Panc1 (cell line): ENCODE results near the gene BCR. TPM values are rescaled to one million over a fixed set of nuclear protein-coding genes. Genes with fewer than 3 reads are reported as not detected.

Experiments used
- ATAC-seq: fragments of 200-7000 bp; cut with Tn5 transposase; 2 replicates; pipeline ENCODE4 v1.9.1; 2020; ENCODE audit warnings: mild to moderate bottlenecking, moderate library complexity
- BruUV-seq: library from RNA; stranded (reverse); fragments of 400-500 nt; replicated peaks from 2 replicates; lab custom pipeline; 2021; lab: Mats Ljungman, UMichigan
- CTCF ChIA-PET: fragments of 300-600 bp; sonication (Branson Sonifier 250); formaldehyde crosslinking; loops from one replicate; lab custom pipeline; 2022; ENCODE audit warnings: antibody characterized with exemption; lab: Charles Lee
- POLR2A ChIA-PET: fragments of 300-600 bp; sonication (Branson Sonifier 250); formaldehyde crosslinking; loops from one replicate; lab custom pipeline; 2022; ENCODE audit warnings: antibody characterized with exemption; lab: Charles Lee
- DNase-seq: peaks from one replicate; pipeline ENCODE4 v3.0.0-alpha.2; 2010; ENCODE audit warnings: low read depth, low spot score
- H3K27ac ChIP-seq: 2 replicates; pipeline ENCODE4 v1.5.1; 2011; ENCODE audit warnings: mild to moderate bottlenecking, low read length, inconsistent platforms
- H3K27me3 ChIP-seq: fragments of 200-500 bp; sonication (Bioruptor generic); 2 replicates; pipeline ENCODE4 v1.6.0; 2014; ENCODE audit warnings: low read length, inconsistent platforms; ENCODE audit not compliant: control insufficient read depth, insufficient read depth
- H3K36me3 ChIP-seq: fragments of 200-500 bp; sonication (Bioruptor generic); 2 replicates; pipeline ENCODE4 v1.5.1; 2014; ENCODE audit warnings: inconsistent platforms, mild to moderate bottlenecking, low read length, moderate library complexity; ENCODE audit not compliant: control insufficient read depth, insufficient read depth
- H3K4me1 ChIP-seq: 2 replicates; pipeline ENCODE4 v1.5.1; 2011; ENCODE audit warnings: inconsistent platforms, mild to moderate bottlenecking, low read length, moderate library complexity; ENCODE audit not compliant: control insufficient read depth, insufficient read depth
- H3K4me3 ChIP-seq, 2 experiments: 2 replicates each; pipeline ENCODE4 v1.5.1; 2011 to 2012; ENCODE audit warnings: low read depth in 2 of 2, low read length in 2 of 2, mild to moderate bottlenecking in 2 of 2, inconsistent platforms in 1 of 2, moderate library complexity in 1 of 2
- H3K9me3 ChIP-seq: fragments of 200-500 bp; sonication (Bioruptor generic); 2 replicates; pipeline ENCODE4 v1.5.1; 2014; ENCODE audit warnings: low read depth, mild to moderate bottlenecking, inconsistent platforms, low read length, moderate library complexity; ENCODE audit not compliant: control insufficient read depth, insufficient read depth
- CTCF ChIP-seq: fragments of 450-650 bp; IDR thresholded peaks from 2 replicates; pipeline ENCODE4 v1.5.1; 2017; ENCODE audit warnings: mild to moderate bottlenecking
- POLR2AphosphoS5 ChIP-seq: IDR thresholded peaks from 2 replicates; pipeline ENCODE4 v1.6.1; 2012; ENCODE audit warnings: mild to moderate bottlenecking, low read depth, low read length, moderate library complexity
- REST ChIP-seq, 2 experiments: IDR thresholded peaks; 2 replicates each; pipeline ENCODE4 v1.6.1; 2011 to 2012; ENCODE audit warnings: low read depth in 2 of 2, control low read depth in 1 of 2, low read length in 1 of 2, mild to moderate bottlenecking in 1 of 2, moderate library complexity in 1 of 2; ENCODE audit not compliant: insufficient read depth in 1 of 2
- SIN3A ChIP-seq: IDR thresholded peaks from 2 replicates; pipeline ENCODE4 v1.6.1; 2012; ENCODE audit warnings: low read depth, mild to moderate bottlenecking, low read length, moderate library complexity, borderline replicate concordance; ENCODE audit not compliant: insufficient read depth
- TCF7L2 ChIP-seq: IDR thresholded peaks from 2 replicates; pipeline ENCODE4 v1.6.1; 2011; ENCODE audit warnings: mild to moderate bottlenecking, low read depth, low read length, inconsistent platforms
- in situ Hi-C: cut with HindIII; loops from 2 replicates; pipeline ENCODE4 v1.10.0; 2016; ENCODE audit warnings: low sequenced_read_pairs, low pct_unique_long_range_greater_than_20kb
- intact Hi-C: fragments of 100-400 bp; cut with micrococcal nuclease; formaldehyde crosslinking; loops from one replicate; pipeline ENCODE4 v1.10.0; 2022; ENCODE audit not compliant: unreplicated experiment
- total RNA-seq: library from RNA; stranded (reverse); gene quantifications from one replicate; pipeline ENCODE4 v1.2.1, GENCODE V29; 2021; ENCODE audit not compliant: unreplicated experiment

The BCR gene
- total RNA-seq, 1 experiment from 2014 or later = 32.1 TPM

GRCh38 chr22:23184100-23184763 is 3.9 kb downstream of the BCR start:
- intact Hi-C loops (loop anchor here (10.0 kb wide), 1 partner anchor 61 kb away; no protein-coding TSS in a partner anchor), in situ Hi-C loops (no loop called here)
- Histone ChIP-seq H3K4me3 (no peak overlapping the region), H3K27ac (no peak overlapping the region), H3K27me3 (no peaks in the 10 kb centered on the region), H3K9me3 (no peaks in the 10 kb centered on the region), H3K4me1 (peaks cover 20% of the 10 kb centered on the region), H3K36me3 (no peaks in the 10 kb centered on the region; the same call in 1 of the 2 replicates)
- DNase-seq (no peak), ATAC-seq (no peak)
- ChIA-PET POLR2A (no interaction called here), CTCF (no interaction called here)
- no TSS peak for BruUV-seq
- TF ChIP-seq POLR2AphosphoS5 (no peak), SIN3A (no peak), CTCF (no peak), REST (IDR thresholded peaks at IDR 0.05; ENCODE audit: insufficient read depth in 1 of 2, low read depth in 2 of 2, low read length in 1 of 2) (no peak), TCF7L2 (no peak)

- ChIA-PET POLR2A (no interaction called here), CTCF (no interaction called here)
- DNase-seq = no peak
- Histone ChIP-seq H3K27ac (no peak overlapping the region), H3K4me3 (no peak overlapping the region), H3K27me3 (no peaks in the 10 kb centered on the region), H3K36me3 (no peaks in the 10 kb centered on the region; the same call in 1 of the 2 replicates), H3K4me1 (peaks cover 20% of the 10 kb centered on the region), H3K9me3 (no peaks in the 10 kb centered on the region)
- in situ Hi-C loops = no loop called here
- intact Hi-C loops = loop anchor here (10.0 kb wide), 1 partner anchor 60 kb away; no protein-coding TSS in a partner anchor
- no peak for ATAC-seq
- TF ChIP-seq SIN3A (no peak), CTCF (no peak), TCF7L2 (no peak), POLR2AphosphoS5 (no peak), REST (IDR thresholded peaks at IDR 0.05; ENCODE audit: insufficient read depth in 1 of 2, low read depth in 2 of 2, low read length in 1 of 2) (no peak)
- no TSS peak for BruUV-seq
These were observed 4.4 kb downstream of the BCR start for GRCh38 chr22:23184764-23185113.
